ENCODE measurements around the gene CLECL1. TPM values are rescaled to one million over a fixed set of nuclear protein-coding genes. Genes with fewer than 3 reads are reported as not detected.

Gene CLECL1
- total and polyA plus RNA-seq, 2 of the 13 experiments (the other 11 are each of a cell fraction or from before 2014, with no cell fraction given) = not detected

GRCh38 chr12:9760120-9760519 lies 27.2 kb upstream of the CLECL1 start:
- ChIA-PET CTCF (ENCODE audit: low intra/inter-chr PET ratio, low total read pairs) (no interaction called here), POLR2A (no interaction called here)
- no peak overlapping the region for H2AFZ ChIP-seq (ENCODE audit: low read length)
- no TSS peak for BruUV-seq (replicated peaks)
- in situ Hi-C loops (cut with HindIII; ENCODE audit: extremely low pct_ligation_motif_present, low pct_unique_long_range_greater_than_20kb) (no loop called here), intact Hi-C loops (cut with micrococcal nuclease; ENCODE audit: unreplicated experiment) (no loop called here)
- H3K4me2 ChIP-seq (ENCODE audit: low read depth, low read length) = no peak overlapping the region
- H3K27ac ChIP-seq (ENCODE audit: extremely low read length, insufficient read depth, low read length) = no peak overlapping the region
- FAIRE-seq = no peak
- no peak for TF ChIP-seq CENPX (CRISPR knock-in tag; IDR thresholded peaks at IDR 0.05)
- TF ChIP-seq ZNF282 (IDR thresholded peaks at IDR 0.05; ENCODE audit: partially characterized antibody) = no peak
- TF ChIP-seq ARID4A (CRISPR knock-in tag; IDR thresholded peaks at IDR 0.05; ENCODE audit: borderline replicate concordance) = no peak
- no peak for TF ChIP-seq NONO (IDR thresholded peaks at IDR 0.05)
- no peak for TF ChIP-seq NONO (CRISPR knock-in tag; conservative IDR thresholded peaks at IDR 0.05)
- TF ChIP-seq, protein P1, sequence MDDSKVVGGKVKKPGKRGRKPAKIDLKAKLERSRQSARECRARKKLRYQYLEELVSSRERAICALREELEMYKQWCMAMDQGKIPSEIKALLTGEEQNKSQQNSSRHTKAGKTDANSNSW (CRISPR knock-in tag; IDR thresholded peaks at IDR 0.05; ENCODE audit: borderline replicate concordance) = no peak
- no peak for TF ChIP-seq SRY (CRISPR knock-in tag; IDR thresholded peaks at IDR 0.05)
- no peak for TF ChIP-seq U2AF1 (optimal IDR thresholded peaks at IDR 0.05; ENCODE audit: low read depth, low read length)
- no peak for TF ChIP-seq SRSF9 (IDR thresholded peaks at IDR 0.05; ENCODE audit: borderline replicate concordance, insufficient read depth, low read depth, low read length, poor library complexity, severe bottlenecking)
- no peak for TF ChIP-seq SNRNP70 (IDR thresholded peaks at IDR 0.05; ENCODE audit: low read depth, low read length)
- TF ChIP-seq, protein P2, sequence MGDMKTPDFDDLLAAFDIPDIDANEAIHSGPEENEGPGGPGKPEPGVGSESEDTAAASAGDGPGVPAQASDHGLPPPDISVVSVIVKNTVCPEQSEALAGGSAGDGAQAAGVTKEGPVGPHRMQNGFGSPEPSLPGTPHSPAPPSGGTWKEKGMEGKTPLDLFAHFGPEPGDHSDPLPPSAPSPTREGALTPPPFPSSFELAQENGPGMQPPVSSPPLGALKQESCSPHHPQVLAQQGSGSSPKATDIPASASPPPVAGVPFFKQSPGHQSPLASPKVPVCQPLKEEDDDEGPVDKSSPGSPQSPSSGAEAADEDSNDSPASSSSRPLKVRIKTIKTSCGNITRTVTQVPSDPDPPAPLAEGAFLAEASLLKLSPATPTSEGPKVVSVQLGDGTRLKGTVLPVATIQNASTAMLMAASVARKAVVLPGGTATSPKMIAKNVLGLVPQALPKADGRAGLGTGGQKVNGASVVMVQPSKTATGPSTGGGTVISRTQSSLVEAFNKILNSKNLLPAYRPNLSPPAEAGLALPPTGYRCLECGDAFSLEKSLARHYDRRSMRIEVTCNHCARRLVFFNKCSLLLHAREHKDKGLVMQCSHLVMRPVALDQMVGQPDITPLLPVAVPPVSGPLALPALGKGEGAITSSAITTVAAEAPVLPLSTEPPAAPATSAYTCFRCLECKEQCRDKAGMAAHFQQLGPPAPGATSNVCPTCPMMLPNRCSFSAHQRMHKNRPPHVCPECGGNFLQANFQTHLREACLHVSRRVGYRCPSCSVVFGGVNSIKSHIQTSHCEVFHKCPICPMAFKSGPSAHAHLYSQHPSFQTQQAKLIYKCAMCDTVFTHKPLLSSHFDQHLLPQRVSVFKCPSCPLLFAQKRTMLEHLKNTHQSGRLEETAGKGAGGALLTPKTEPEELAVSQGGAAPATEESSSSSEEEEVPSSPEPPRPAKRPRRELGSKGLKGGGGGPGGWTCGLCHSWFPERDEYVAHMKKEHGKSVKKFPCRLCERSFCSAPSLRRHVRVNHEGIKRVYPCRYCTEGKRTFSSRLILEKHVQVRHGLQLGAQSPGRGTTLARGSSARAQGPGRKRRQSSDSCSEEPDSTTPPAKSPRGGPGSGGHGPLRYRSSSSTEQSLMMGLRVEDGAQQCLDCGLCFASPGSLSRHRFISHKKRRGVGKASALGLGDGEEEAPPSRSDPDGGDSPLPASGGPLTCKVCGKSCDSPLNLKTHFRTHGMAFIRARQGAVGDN (CRISPR knock-in tag; IDR thresholded peaks at IDR 0.05) = no peak
- no peak for TF ChIP-seq MZF1 (CRISPR knock-in tag; IDR thresholded peaks at IDR 0.05; ENCODE audit: borderline replicate concordance)
- TF ChIP-seq GATAD1 (CRISPR knock-in tag; IDR thresholded peaks at IDR 0.05) = no peak
- TF ChIP-seq FOXA1 (IDR thresholded peaks at IDR 0.05) = no peak
- no peak for TF ChIP-seq FOXA1 (CRISPR knock-in tag; IDR thresholded peaks at IDR 0.05)
- ATAC-seq = no peak
- no peaks in the 10 kb centered on the region for H3K36me3 ChIP-seq (replicated peaks in 1 of 2; ENCODE audit: control insufficient read depth in 1 of 2, insufficient read depth in 2 of 2, low read length in 2 of 2)
- H3K4me3 ChIP-seq (replicated peaks in 1 of 3; ENCODE audit: insufficient read depth in 1 of 3, low read depth in 2 of 3, low read length in 3 of 3) = no peak overlapping the region
- H3K9me3 ChIP-seq (ENCODE audit: low read length) = no peaks in the 10 kb centered on the region
- 46% methylated on average over 1 of the region's 1 CpG for whole genome bisulfite sequencing (ENCODE audit: low lambda C conversion rate)
- DNase-seq (ENCODE audit: low spot score) = no peak
- H3K4me1 ChIP-seq (ENCODE audit: insufficient read depth, low read length) = no peaks in the 10 kb centered on the region
- H3K9ac ChIP-seq (ENCODE audit: insufficient read depth, low read depth, low read length) = no peak overlapping the region
- H3K27me3 ChIP-seq (ENCODE audit: control insufficient read depth in 1 of 2, insufficient read depth in 2 of 2, low read length in 2 of 2) = peaks cover 0 to 6% of the 10 kb centered on the region in 2 experiments; a peak in 2 of 5 replicates
- no peaks in the 10 kb centered on the region for H4K20me1 ChIP-seq (ENCODE audit: insufficient read depth, low read length)
- H3K79me2 ChIP-seq (ENCODE audit: insufficient read depth, low read length) = no peaks in the 10 kb centered on the region

All from HepG2 (cell line).